KOPT-K1 (cell line): ENCODE measurements around the gene ECE2.
A peak's percentile ranks its signal among the peaks of the same experiment; 100 is the strongest.

ENCODE experiments used
- H3K27ac ChIP-seq: fragments of 200-600 bp; sonication (generic); 2 replicates; pipeline ENCODE4 v1.5.1; 2016; ENCODE audit warnings: antibody characterized with exemption, mild to moderate bottlenecking, low read depth, low read length; ENCODE audit not compliant: poor library complexity, severe bottlenecking
- H3K36me3 ChIP-seq: fragments of 200-600 bp; sonication (generic); 2 replicates; pipeline ENCODE4 v1.5.1; 2017; ENCODE audit warnings: antibody characterized with exemption, mild to moderate bottlenecking, low read length, moderate library complexity; ENCODE audit not compliant: insufficient read depth
- H3K9me3 ChIP-seq: fragments of 200-600 bp; sonication (generic); 2 replicates; pipeline ENCODE4 v1.5.1; 2017; ENCODE audit warnings: antibody characterized with exemption, low read length, mild to moderate bottlenecking; ENCODE audit not compliant: insufficient read depth, poor library complexity, severe bottlenecking

ECE2 gene

DNA sequence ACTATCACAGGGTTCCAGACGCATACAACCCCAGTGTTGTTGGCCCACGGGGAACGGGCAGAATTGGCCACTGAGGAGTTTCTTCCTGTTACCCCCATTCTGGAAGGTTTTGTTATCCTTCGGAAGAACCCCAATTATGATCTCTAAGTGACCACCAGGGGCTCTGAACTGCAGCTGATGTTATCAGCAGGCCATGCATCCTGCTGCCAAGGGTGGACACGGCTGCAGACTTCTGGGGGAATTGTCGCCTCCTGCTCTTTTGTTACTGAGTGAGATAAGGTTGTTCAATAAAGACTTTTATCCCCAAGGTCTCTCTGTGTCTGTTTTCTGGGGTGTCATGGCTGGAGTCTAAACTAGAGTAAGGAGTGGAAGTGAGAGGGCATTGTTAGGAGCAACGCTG lies 32.9 kb downstream of the ECE2 start:
- no peak overlapping the region for H3K27ac ChIP-seq
- peaks cover 56% of the 10 kb centered on the region for H3K36me3 ChIP-seq
- H3K9me3 ChIP-seq: no peaks in the 10 kb centered on the region

GRCh38 chr3:184311633-184312032 lies 35.8 kb downstream of the ECE2 start:
- H3K36me3 ChIP-seq: peaks cover 34% of the 10 kb centered on the region
- H3K9me3 ChIP-seq: no peaks in the 10 kb centered on the region
- no peak overlapping the region for H3K27ac ChIP-seq

- no peaks in the 10 kb centered on the region for H3K9me3 ChIP-seq
- peaks cover 34% of the 10 kb centered on the region for H3K36me3 ChIP-seq
- H3K27ac ChIP-seq: peak within 1 kb of the TSS; percentile 87
These were observed 38.5 kb downstream of the ECE2 start, which contains the start of gene EIF4G1 for GRCh38 chr3:184314363-184314699. TSS of gene EIF4G1 (plus strand) at chr3:184314606. CDS start at chr3:184315797, 1,191 bp downstream.

DNA sequence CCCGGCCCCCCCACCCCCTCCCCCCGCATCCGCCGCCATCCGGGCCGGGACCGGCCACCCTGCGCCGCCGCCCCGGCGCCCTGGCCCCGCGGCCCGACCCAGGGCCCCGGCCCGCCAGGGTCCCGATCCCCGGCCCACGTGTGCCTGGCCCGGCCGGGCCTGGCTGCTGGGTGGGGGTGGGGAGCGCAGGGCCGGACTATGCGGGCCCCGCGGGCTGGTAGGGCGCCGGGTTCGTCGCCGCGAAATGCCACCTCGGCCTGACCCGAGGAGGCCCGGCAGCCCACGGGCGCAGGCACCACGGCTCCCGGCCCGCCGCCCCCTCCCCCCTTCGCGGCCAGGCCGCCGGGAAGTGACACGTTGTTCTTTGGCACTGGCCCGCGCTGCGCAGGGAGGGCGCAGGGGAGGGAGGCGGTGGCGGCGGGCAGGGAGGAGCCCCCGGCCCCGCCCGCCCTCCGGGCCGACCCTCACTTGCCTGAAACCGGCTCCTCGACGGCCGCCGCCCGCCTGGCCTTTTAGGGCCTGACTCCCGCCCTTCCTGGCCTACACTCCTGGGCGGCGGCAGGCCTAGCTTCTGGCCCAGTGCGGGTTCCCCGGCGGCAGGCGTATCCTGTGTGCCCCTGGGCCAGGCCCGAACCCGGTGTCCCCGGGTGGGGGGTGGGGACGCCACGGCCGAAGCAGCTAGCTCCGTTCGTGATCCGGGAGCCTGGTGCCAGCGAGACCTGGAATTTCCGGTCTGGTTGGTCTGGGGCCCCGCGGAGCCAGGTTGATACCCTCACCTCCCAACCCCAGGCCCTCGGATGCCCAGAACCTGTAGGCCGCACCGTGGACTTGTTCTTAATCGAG lies 39.1 kb downstream of the ECE2 start:
- H3K27ac ChIP-seq: peak overlapping the region; percentile 87
- H3K36me3 ChIP-seq: peaks cover 40% of the 10 kb centered on the region

GRCh38 chr3:184315543-184315867 lies 39.7 kb downstream of the ECE2 start:
- peaks cover 45% of the 10 kb centered on the region for H3K36me3 ChIP-seq
- H3K27ac ChIP-seq: peak overlapping the region; percentile 87

More for the DNA sequence above, 39.1 kb downstream of the ECE2 start:
- no peaks in the 10 kb centered on the region for H3K9me3 ChIP-seq

GRCh38 chr3:184315871-184316661 lies 40.2 kb downstream of the ECE2 start:
- Histone ChIP-seq H3K36me3 (peaks cover 51% of the 10 kb centered on the region), H3K9me3 (no peaks in the 10 kb centered on the region), H3K27ac (peak overlapping the region; percentile 87)

More at GRCh38 chr3:184315543-184315867, 39.7 kb downstream of the ECE2 start:
- no peaks in the 10 kb centered on the region for H3K9me3 ChIP-seq

DNA sequence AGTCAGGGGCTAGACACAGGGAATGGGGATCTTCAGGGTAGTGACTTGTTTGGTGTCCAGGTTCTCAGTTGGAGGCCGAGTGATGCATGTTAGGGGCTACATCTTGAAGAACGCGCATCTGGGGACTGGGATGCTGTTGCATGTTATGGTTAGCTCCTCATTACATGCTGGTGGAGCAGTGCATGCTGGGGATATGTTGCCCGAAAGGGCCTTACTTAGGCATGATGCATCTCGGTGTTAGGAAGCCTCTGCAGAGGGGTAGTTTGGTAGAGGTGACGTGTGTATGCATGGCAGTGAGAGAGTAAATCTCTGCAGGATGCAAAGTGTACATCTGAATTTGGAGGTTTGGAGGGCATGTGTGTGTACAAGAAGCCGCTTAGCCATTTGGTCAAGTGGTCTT lies 41.0 kb downstream of the ECE2 start:
- Histone ChIP-seq H3K36me3 (peaks cover 58% of the 10 kb centered on the region), H3K9me3 (no peaks in the 10 kb centered on the region), H3K27ac (no peak overlapping the region)

- Histone ChIP-seq H3K36me3 (peaks cover 62% of the 10 kb centered on the region), H3K27ac (no peak overlapping the region), H3K9me3 (no peaks in the 10 kb centered on the region)
These were observed 41.4 kb downstream of the ECE2 start for GRCh38 chr3:184317201-184317600.

DNA sequence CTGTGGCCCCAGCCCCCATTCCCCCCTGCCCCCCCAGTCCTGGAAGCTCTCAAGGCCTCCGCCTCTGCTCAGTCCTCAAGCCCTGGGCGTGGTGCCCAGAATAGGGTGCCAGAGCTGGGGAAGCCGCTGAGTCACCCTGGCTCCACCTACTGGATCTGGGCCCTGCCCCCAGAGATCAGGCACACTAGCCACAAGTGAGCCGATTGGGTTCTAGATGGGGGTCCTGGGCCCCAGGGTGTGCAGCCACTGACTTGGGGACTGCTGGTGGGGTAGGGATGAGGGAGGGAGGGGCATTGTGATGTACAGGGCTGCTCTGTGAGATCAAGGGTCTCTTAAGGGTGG lies 44.3 kb downstream of the ECE2 start:
- Histone ChIP-seq H3K9me3 (no peaks in the 10 kb centered on the region), H3K27ac (no peak overlapping the region), H3K36me3 (peaks cover 91% of the 10 kb centered on the region)

DNA sequence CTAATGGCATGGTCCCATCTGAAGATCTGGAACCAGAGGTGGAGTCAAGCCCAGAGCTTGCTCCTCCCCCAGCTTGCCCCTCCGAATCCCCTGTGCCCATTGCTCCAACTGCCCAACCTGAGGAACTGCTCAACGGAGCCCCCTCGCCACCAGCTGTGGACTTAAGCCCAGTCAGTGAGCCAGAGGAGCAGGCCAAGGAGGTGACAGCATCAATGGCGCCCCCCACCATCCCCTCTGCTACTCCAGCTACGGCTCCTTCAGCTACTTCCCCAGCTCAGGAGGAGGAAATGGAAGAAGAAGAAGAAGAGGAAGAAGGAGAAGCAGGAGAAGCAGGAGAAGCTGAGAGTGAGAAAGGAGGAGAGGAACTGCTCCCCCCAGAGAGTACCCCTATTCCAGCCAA lies 45.8 kb downstream of the ECE2 start:
- Histone ChIP-seq H3K36me3 (peaks cover 99% of the 10 kb centered on the region), H3K27ac (no peak overlapping the region), H3K9me3 (no peaks in the 10 kb centered on the region)

- H3K9me3 ChIP-seq: no peaks in the 10 kb centered on the region
- peaks cover 99% of the 10 kb centered on the region for H3K36me3 ChIP-seq
- H3K27ac ChIP-seq: no peak overlapping the region
These were observed 47.1 kb downstream of the ECE2 start for GRCh38 chr3:184322731-184323487.

DNA sequence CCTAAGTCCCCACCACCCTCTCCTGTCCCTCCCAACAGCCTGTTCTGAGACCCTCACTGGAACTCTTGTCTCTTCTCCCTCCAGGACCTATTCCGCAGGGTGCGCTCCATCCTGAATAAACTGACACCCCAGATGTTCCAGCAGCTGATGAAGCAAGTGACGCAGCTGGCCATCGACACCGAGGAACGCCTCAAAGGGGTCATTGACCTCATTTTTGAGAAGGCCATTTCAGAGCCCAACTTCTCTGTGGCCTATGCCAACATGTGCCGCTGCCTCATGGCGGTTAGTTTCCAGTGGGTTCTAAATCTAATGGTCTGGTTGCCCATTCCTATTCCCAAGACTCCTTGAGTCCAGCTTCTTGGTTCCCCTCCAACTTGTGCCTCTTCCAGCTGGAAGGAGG lies 47.9 kb downstream of the ECE2 start:
- Histone ChIP-seq H3K27ac (no peak overlapping the region), H3K36me3 (peaks cover 99% of the 10 kb centered on the region), H3K9me3 (no peaks in the 10 kb centered on the region)

DNA sequence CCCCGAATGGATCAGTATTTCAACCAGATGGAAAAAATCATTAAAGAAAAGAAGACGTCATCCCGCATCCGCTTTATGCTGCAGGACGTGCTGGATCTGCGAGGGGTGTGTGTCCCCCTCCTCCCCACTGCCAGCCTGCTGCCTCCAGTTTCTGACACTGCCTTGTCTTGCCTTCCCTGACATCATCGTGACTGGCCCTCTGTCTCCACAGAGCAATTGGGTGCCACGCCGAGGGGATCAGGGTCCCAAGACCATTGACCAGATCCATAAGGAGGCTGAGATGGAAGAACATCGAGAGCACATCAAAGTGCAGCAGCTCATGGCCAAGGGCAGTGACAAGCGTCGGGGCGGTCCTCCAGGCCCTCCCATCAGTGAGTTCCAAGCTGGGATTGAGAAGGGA lies 49.4 kb downstream of the ECE2 start:
- Histone ChIP-seq H3K36me3 (peaks cover 100% of the 10 kb centered on the region), H3K9me3 (no peaks in the 10 kb centered on the region), H3K27ac (no peak overlapping the region)

GRCh38 chr3:184325715-184326369 lies 50.0 kb downstream of the ECE2 start:
- H3K36me3 ChIP-seq: peaks cover 100% of the 10 kb centered on the region
- no peak overlapping the region for H3K27ac ChIP-seq
- H3K9me3 ChIP-seq: no peaks in the 10 kb centered on the region

GRCh38 chr3:184327171-184327570 lies 51.3 kb downstream of the ECE2 start:
- peaks cover 100% of the 10 kb centered on the region for H3K36me3 ChIP-seq
- no peak overlapping the region for H3K27ac ChIP-seq
- H3K9me3 ChIP-seq: no peaks in the 10 kb centered on the region
